Testis (tissue), 2 donors: ENCODE results near the gene CTSD.

Experiments used
- CTCF ChIP-seq, 3 experiments: fragments of 450-650 bp in 2 of 3; fragments of 200-600 bp in 1 of 3; sonication (generic) in 1 of 3; IDR thresholded peaks; one replicate each; pipeline ENCODE4 v1.5.1; 2016 to 2019; ENCODE audit warnings: antibody characterized with exemption in 3 of 3, mild to moderate bottlenecking in 2 of 3, moderate library complexity in 1 of 3
- POLR2A ChIP-seq: fragments of 450-650 bp; IDR thresholded peaks from one replicate; pipeline ENCODE4 v1.6.1; 2017; ENCODE audit warnings: antibody characterized with exemption, mild to moderate bottlenecking, moderate library complexity

GRCh38 chr11:1773994-1774550 lies 10.3 kb upstream of the CTSD start:
- TF ChIP-seq CTCF (IDR thresholded peaks at IDR 0.05) (no peak), POLR2A (no peak)
